Endothelial cell of umbilical vein (primary cell): Measurements from ENCODE around the gene PHOX2B. TPM values are rescaled to one million over a fixed set of nuclear protein-coding genes. Genes with fewer than 3 reads are reported as not detected.

Experiments used
- BruUV-seq: library from RNA; stranded (reverse); fragments of 400-500 nt; replicated peaks from 2 replicates; lab custom pipeline; 2021; lab: Mats Ljungman, UMichigan
- CTCF ChIA-PET: fragments of 300-600, 350-600 bp; sonication (Branson Sonifier 250); formaldehyde crosslinking; loops from one replicate; lab custom pipeline; 2021; ENCODE audit warnings: antibody characterized with exemption, inconsistent platforms; lab: Charles Lee
- POLR2A ChIA-PET: fragments of 300-600, 350-600 bp; sonication (Branson Sonifier 250); formaldehyde crosslinking; loops from one replicate; lab custom pipeline; 2021; ENCODE audit warnings: antibody characterized with exemption, inconsistent platforms; lab: Charles Lee
- DNase-seq: peaks from one replicate; pipeline ENCODE4 v3.0.0-alpha.2; 2011; ENCODE audit warnings: low read depth, low spot score
- FAIRE-seq: peaks from 2 replicates; lab custom pipeline; 2011; peaks lifted over from hg19 to GRCh38; lab: Jason Lieb, UNC
- H2AFZ ChIP-seq: 2 replicates; pipeline ENCODE4 v1.6.0; 2012; ENCODE audit warnings: low read depth, low read length, control low read depth, inconsistent platforms
- H3K27ac ChIP-seq: 2 replicates; pipeline ENCODE4 v1.5.1; 2011; ENCODE audit warnings: low read depth, mild to moderate bottlenecking, control low read depth, low read length, moderate library complexity; ENCODE audit not compliant: insufficient read depth
- H3K27me3 ChIP-seq, 2 experiments: 2 replicates each; pipeline versions ENCODE4 v1.6.0 to v1.6.1; 2011; ENCODE audit warnings: low read length in 2 of 2, mixed read lengths in 1 of 2; ENCODE audit not compliant: control insufficient read depth in 2 of 2, insufficient read depth in 2 of 2
- H3K36me3 ChIP-seq, 2 experiments: 2 replicates in 1 of 2; 3 replicates in 1 of 2; pipeline ENCODE4 v1.5.1; 2011; ENCODE audit warnings: low read length in 2 of 2, mild to moderate bottlenecking in 1 of 2, moderate library complexity in 1 of 2; ENCODE audit not compliant: control insufficient read depth in 2 of 2, insufficient read depth in 2 of 2; ENCODE audit errors: extremely low read depth in 1 of 2
- H3K4me1 ChIP-seq: 3 replicates; pipeline ENCODE4 v1.5.1; 2011; ENCODE audit warnings: mild to moderate bottlenecking, low read length; ENCODE audit not compliant: control insufficient read depth, insufficient read depth; ENCODE audit errors: extremely low read depth
- H3K4me2 ChIP-seq: 2 replicates; pipeline ENCODE4 v1.6.1; 2011; ENCODE audit warnings: low read length, control low read depth, mixed read lengths; ENCODE audit not compliant: insufficient read depth
- H3K4me3 ChIP-seq, 3 experiments: fragments of 200-600 bp in 1 of 3; sonication (generic), shearing (Covaris generic) in 1 of 3; replicated peaks in 1 of 3; 2 replicates each; pipeline ENCODE4 v1.5.1; 2011 to 2016; ENCODE audit warnings: control low read depth in 3 of 3, low read length in 3 of 3, mild to moderate bottlenecking in 2 of 3, inconsistent platforms in 1 of 3, low read depth in 1 of 3, moderate library complexity in 1 of 3; ENCODE audit not compliant: insufficient read depth in 1 of 3
- H3K79me2 ChIP-seq: 2 replicates; pipeline ENCODE4 v1.6.0; 2012; ENCODE audit warnings: low read length, inconsistent platforms; ENCODE audit not compliant: control insufficient read depth, insufficient read depth
- H3K9ac ChIP-seq: replicated peaks from 2 replicates; pipeline ENCODE3; 2011; ENCODE audit warnings: low read length, control low read depth; ENCODE audit not compliant: insufficient read depth; ENCODE audit errors: extremely low read depth
- H3K9me1 ChIP-seq: replicated peaks from 3 replicates; pipeline ENCODE4 v1.6.0; 2011; ENCODE audit warnings: mild to moderate bottlenecking, low read length; ENCODE audit not compliant: control insufficient read depth, insufficient read depth; ENCODE audit errors: extremely low read depth
- H3K9me3 ChIP-seq: replicated peaks from 2 replicates; pipeline ENCODE4 v1.5.1; 2012; ENCODE audit warnings: low read length, inconsistent platforms; ENCODE audit not compliant: control insufficient read depth, insufficient read depth
- H4K20me1 ChIP-seq: replicated peaks from 2 replicates; pipeline ENCODE3; 2011; ENCODE audit warnings: mild to moderate bottlenecking, low read length; ENCODE audit not compliant: control insufficient read depth, insufficient read depth; ENCODE audit errors: extremely low read depth
- EZH2 ChIP-seq: IDR thresholded peaks from 2 replicates; pipeline ENCODE4 v1.6.1; 2012; ENCODE audit warnings: borderline replicate concordance, low read depth, mild to moderate bottlenecking, moderate library complexity, low read length, inconsistent platforms; ENCODE audit not compliant: severe bottlenecking
- JUN ChIP-seq: IDR thresholded peaks from 2 replicates; pipeline ENCODE4 v1.6.1; 2011; ENCODE audit warnings: borderline replicate concordance, low read depth; ENCODE audit not compliant: insufficient read length, insufficient read depth
- MAX ChIP-seq: IDR thresholded peaks from 2 replicates; pipeline ENCODE4 v1.6.1; 2011; ENCODE audit not compliant: insufficient read depth, insufficient read length
- dilution Hi-C: fragments of 300-500 bp; cut with MboI; formaldehyde crosslinking; loops from one replicate; pipeline ENCODE4 v1.15.0; 2019; ENCODE audit warnings: low sequenced_read_pairs; ENCODE audit not compliant: extremely low pct_ligation_motif_present
- intact Hi-C: fragments of 100-400 bp; cut with micrococcal nuclease; formaldehyde crosslinking; loops from one replicate; pipeline ENCODE4 v1.10.0; 2022
- polyA plus RNA-seq, 4 experiments: library from polyadenylated mRNA; depleted of rRNA in 3 of 4; stranded (reverse) in 3 of 4; unstranded in 1 of 4; fragments of >200 nt; gene quantifications; 2 replicates each; pipeline versions ENCODE4 v1.2.1 to v1.2.3, GENCODE V29; 2011 to 2012; ENCODE audit warnings: missing spikeins in 1 of 4
- total RNA-seq: library from RNA; stranded (reverse); gene quantifications from 2 replicates; pipeline ENCODE4 v1.2.3, GENCODE V29; 2021

The PHOX2B gene
- total and polyA plus RNA-seq, 2 donors (not counting 3 experiments of a cell fraction or from before 2014, with no cell fraction given), result not detected

GRCh38 chr4:41745292-41746024 is 3.1 kb downstream of the PHOX2B start:
- dilution Hi-C loops (no loop called here), intact Hi-C loops (loop anchor here (5.0 kb wide), 1 partner anchor 137 kb away; no protein-coding TSS in a partner anchor)
- no peak overlapping the region for H3K4me3 ChIP-seq
- H2AFZ ChIP-seq, result no peak overlapping the region
- DNase-seq, result no peak
- no peaks in the 10 kb centered on the region for H3K4me1 ChIP-seq
- POLR2A ChIA-PET, result no interaction called here
- no peaks in the 10 kb centered on the region for H3K79me2 ChIP-seq
- TF ChIP-seq MAX, result no peak
- CTCF ChIA-PET, result no interaction called here
- no peak overlapping the region for H3K4me2 ChIP-seq
- no peaks in the 10 kb centered on the region for H4K20me1 ChIP-seq
- H3K9ac ChIP-seq, result no peak overlapping the region
- no peaks in the 10 kb centered on the region for H3K9me1 ChIP-seq
- no peak overlapping the region for H3K27ac ChIP-seq
- no peak for FAIRE-seq
- H3K27me3 ChIP-seq, result peaks cover 79 to 88% of the 10 kb centered on the region in 2 experiments
- H3K9me3 ChIP-seq, result no peaks in the 10 kb centered on the region
- H3K36me3 ChIP-seq, result no peaks in the 10 kb centered on the region
- no TSS peak for BruUV-seq

GRCh38 chr4:41744572-41745291 is 3.8 kb downstream of the PHOX2B start:
- Histone ChIP-seq H3K4me3 (no peak overlapping the region), H2AFZ (no peak overlapping the region), H4K20me1 (no peaks in the 10 kb centered on the region), H3K36me3 (no peaks in the 10 kb centered on the region), H3K4me1 (no peaks in the 10 kb centered on the region), H3K27me3 (peaks cover 78 to 87% of the 10 kb centered on the region in 2 experiments), H3K79me2 (no peaks in the 10 kb centered on the region), H3K9ac (no peak overlapping the region), H3K27ac (no peak overlapping the region), H3K9me1 (no peaks in the 10 kb centered on the region), H3K9me3 (no peaks in the 10 kb centered on the region), H3K4me2 (no peak overlapping the region)
- no peak for DNase-seq
- TF ChIP-seq EZH2 (peak; percentile 93), JUN (no peak)
- no peak for FAIRE-seq
- intact Hi-C loops, result loop anchor here (5.0 kb wide), 1 partner anchor 138 kb away; no protein-coding TSS in a partner anchor
- BruUV-seq, result no TSS peak
- dilution Hi-C loops, result no loop called here
- ChIA-PET CTCF (no interaction called here), POLR2A (no interaction called here)
